Stimulated activated CD8-positive, alpha-beta memory T cell treated with anti-CD3 and anti-CD28 coated beads, Interleukin-15, amount 100 ng/mL, for 1 hour (primary cell): Measurements from ENCODE around the gene ERMAP.

ENCODE experiments used
- DNase-seq: peaks from one replicate; pipeline ENCODE4 v3.0.0-alpha.2; 2020; ENCODE audit warnings: low read depth

Gene ERMAP, protein sequence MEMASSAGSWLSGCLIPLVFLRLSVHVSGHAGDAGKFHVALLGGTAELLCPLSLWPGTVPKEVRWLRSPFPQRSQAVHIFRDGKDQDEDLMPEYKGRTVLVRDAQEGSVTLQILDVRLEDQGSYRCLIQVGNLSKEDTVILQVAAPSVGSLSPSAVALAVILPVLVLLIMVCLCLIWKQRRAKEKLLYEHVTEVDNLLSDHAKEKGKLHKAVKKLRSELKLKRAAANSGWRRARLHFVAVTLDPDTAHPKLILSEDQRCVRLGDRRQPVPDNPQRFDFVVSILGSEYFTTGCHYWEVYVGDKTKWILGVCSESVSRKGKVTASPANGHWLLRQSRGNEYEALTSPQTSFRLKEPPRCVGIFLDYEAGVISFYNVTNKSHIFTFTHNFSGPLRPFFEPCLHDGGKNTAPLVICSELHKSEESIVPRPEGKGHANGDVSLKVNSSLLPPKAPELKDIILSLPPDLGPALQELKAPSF

DNA sequence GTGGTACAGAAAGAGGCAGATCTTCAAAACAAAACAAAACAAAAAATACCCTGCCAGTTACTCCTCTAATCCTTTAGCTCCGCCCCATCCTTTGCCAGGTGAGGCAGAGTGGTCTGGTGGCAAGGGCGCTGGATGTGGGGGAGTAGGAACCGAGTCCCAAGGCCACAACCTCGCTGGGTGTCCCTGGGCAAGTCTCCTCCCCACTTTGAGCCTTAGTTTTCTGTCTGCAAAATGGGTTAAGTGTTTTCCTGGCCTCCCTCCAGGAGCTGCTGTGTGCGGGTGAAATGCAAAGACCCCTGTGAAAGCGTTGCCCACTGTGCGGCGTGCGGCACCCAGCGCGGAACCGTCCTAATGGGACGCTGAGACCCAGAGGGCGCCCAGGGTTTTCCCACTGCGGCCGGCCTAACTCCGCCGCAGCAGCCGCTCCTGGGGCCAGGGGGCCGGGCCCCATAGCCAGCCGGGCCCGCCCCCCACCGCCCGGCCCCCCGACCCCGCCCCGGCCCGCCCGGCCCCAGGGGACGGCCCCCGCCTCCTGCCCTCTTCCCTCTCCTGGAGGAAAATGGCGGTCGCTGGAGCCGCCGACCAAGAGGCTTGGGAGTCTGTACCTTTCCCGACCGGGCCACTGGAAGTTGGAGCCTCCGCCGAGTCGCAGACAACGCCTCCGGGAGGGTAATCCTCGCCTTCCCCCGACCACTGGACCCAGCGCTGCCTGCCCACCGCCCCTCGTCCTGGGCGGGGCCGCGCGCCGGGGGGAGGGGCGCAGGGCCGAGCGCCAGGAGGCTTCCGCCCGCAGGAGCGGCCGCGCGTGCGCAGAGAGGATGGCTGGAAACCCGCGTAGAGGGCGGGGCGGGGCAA, at the start of gene ERMAP, which contains the start of gene SVBP:
Gene ERMAP, plus strand, starts transcription at position 538 of the 855 bp plus-strand sequence. CDS start 13,327 bp downstream, outside the sequence.
Gene SVBP, minus strand, starts transcription at position 813 of the 855 bp plus-strand sequence. CDS start 853 bp downstream, outside the sequence.
- DNase-seq: peak; percentile 87

DNA sequence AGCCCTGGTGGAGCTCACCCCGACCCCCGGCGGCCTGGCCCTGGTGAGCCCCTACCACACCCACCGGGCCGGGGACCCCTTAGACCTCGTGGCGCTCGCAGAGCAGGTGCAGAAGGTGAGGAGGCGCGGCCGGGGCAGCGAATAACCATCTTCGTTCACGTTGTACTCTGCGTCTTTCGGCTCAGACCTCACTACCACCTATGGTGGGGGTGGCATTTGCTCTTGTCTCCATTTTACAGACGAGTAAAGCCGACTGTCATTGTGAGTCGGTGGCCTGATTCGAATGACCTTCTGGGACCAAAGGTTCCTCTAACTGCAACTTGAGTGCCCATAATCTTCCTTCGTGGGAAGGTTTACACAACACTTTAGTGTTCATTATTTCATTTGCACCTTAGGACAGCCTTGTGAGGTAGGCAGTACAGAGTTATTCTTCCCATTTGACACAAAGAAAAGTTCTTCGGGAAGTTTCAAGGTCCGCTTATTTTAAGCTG, 49.4 kb upstream of the ERMAP start:
- DNase-seq: no peak

DNA sequence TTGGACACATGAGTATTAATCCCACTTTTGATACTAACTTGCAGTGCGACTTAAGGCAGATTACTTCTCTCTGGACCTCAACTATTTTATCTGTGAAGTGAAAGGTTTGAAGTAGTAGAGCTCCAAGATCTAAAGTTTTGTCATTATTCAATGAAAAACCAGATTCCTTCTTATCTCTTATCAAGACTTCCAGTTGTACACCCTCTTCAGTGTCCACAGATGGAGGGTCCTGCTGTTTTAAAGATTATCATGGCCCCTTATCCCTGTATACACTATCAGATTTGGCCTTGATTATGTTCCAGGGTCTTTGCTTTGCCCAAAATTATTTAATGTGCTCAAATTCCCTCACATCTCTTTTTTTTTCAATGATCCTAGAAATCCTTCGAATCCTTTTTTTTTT, 48.8 kb upstream of the ERMAP start:
- DNase-seq: no peak

DNA sequence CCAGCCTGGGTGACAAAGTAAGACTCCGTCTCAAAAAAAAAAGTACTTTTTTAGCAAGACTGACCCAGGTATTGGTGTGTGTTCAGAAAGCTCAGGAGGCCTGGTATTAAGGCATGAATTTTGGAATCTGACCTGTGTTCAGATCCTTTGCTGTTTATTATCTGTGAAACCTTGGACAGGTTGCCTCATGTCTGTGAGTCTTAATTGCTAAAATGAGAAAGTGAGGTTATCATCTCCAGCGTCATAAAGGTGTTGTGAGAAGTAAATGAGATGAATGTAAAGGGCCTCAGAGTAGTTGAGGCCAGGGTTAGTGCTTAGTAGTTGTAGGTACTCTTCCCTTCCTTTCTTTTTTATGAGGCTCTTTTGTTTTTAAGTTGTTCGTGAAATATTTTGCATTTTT, 47.1 kb upstream of the ERMAP start:
- no peak for DNase-seq

DNA sequence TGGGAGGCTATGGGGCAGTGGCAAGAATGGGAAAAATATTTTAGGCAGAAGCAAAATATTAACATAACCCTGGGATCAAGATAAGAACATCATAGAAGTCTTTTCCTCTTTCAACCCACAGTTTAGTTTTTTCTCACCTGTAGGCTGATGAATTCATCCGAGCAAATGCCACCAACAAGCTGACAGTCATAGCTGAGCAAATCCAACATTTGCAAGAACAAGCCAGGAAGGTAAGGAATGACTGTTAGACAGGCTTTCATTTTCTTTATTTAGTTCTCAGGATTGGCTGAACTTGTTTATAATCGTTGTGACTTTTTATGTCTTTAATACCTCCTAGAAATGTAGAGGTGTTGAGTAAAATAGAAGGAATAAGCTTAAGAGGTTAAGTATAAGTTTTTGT, 43.5 kb upstream of the ERMAP start:
- DNase-seq: no peak

DNA sequence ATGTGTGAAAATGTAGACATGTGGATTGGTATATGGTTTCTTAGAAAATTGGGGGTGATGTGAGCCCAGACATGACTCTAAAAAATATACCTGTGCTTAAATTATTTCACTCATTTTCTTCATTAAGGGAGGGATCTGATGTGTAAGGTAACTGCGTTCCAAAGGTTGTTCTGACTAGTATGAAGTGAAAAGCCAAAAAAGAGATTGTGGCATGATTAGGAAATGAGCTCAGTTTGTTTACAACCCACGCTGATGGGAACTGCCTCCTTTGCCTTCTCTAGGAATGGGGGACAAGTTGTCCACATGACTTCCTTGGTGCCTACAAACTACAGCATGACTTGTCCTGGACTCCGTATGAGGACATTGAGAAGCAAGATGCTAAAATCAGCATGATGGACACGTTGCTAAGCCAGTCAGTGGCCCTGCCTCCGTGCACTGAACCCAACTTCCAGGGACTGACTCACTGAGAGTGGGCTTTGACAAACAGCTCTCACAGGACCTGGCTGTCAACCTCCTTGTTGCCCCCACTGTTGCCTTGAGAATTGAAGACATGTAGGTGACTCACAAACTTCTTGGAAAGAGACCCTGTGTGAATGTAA, 41.9 kb upstream of the ERMAP start:
- DNase-seq: no peak

DNA sequence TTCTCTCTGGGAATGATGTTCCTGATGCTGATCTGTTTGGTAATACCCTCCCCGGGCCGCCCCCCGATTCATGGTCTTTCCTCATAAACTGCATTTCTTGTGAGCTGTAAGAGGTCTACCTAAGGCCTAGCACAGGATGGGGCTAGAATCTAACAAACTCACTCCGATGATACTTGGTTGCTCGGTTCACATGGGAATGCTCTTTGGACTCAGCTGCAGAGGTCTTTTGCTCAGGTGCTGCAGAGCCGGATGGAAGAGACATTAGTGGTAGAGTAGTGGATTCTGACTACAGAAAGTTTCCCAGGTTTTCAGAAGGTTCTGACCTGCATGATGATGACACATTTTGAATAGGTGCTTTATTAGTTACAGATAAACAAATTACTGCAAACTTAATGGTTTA, 40.4 kb upstream of the ERMAP start:
- DNase-seq: no peak

DNA sequence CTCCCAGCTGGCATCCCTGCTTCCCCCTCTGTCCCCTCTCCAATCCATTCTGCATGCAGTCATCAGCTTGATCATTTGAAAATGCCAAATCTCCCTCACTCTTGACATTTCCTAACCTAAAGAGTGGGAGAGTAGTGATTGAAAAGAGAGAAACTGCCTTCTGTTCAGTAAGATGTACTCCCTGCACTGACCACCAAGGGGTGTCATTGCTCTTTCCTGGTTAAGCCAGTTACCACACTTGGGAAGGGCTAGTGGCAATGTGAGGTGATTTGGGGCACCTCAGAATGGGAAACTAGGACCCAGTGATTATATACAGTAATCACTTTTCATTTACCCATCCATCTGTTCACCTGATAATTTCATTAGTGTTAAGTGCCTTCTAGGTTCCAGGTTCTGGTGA, 39.1 kb upstream of the ERMAP start:
- no peak for DNase-seq

DNA sequence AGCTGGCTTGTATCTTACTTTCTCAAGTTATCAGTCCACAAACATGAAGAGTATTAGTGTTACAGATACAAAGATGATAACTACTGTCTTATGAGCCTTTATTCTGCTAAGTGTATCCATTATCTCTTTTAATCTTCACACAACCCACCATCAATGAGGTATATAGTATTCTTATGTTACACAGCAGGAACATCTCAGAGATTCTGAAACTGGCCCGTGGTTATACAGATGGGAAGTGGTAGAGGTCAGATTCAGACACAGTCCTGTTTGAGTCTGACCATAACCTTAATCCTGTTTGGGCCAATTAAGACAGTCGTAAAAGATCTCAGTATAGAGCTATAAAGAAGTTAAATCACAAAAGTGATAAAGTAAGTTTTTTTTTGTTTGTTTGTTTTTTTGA, 37.2 kb upstream of the ERMAP start:
- no peak for DNase-seq

DNA sequence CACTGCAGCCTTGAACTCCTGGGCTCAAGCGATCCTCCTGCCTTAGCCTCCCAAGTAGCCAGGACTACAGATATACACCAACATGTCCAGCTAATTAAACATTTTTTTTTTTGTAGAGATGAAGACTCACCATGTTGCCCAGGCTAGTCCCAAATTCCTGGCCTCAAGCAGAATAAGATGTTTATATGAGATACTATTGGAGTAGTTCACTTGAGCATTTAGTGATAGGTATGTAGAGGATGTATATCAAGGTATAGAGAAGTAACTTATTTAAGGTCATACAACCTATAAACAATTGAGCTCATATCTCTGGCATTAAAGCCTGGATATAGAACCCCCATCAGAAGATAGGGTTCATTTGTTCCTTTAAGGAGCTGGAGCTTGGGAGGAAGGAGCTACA, 36.7 kb upstream of the ERMAP start:
- DNase-seq: no peak

DNA sequence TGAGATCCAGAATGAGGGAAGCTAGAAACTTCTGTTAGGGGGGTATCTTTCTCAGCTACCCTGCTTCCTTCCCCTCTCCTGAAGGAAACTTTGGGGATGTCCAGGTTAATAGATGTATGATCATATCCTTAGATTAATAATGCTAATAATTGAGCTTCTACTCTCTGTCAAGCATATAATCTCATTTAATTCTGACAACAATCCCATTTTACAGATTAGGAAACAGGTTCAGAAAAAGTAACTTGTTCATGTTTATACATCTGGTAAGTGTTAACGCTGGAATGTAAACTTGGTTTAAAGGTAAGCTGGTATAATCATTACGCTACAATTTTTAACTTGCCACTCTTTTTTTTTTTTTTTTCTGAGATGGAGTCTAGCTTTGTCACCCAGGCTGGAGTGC, 33.8 kb upstream of the ERMAP start:
- DNase-seq: no peak

DNA sequence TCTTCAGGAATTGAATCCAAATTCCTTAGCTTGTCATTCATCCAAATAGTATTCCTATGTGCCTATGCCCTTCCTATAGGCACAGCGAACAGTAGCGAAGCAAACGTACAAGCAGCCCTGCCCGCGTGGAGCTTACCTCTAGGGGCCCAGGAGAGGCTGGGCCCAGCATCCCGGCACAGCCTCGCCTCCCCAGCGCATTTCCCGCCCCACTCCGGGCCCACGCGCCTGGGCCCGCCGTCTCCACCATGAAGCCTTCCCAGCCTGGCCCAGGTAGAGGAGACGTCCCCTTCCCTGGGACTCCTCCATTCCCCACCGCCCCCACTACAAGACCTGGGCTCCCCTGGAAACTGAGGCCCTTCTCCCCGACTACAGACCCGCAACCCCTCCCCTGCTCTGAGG, 32.4 kb upstream of the ERMAP start:
- DNase-seq: no peak

DNA sequence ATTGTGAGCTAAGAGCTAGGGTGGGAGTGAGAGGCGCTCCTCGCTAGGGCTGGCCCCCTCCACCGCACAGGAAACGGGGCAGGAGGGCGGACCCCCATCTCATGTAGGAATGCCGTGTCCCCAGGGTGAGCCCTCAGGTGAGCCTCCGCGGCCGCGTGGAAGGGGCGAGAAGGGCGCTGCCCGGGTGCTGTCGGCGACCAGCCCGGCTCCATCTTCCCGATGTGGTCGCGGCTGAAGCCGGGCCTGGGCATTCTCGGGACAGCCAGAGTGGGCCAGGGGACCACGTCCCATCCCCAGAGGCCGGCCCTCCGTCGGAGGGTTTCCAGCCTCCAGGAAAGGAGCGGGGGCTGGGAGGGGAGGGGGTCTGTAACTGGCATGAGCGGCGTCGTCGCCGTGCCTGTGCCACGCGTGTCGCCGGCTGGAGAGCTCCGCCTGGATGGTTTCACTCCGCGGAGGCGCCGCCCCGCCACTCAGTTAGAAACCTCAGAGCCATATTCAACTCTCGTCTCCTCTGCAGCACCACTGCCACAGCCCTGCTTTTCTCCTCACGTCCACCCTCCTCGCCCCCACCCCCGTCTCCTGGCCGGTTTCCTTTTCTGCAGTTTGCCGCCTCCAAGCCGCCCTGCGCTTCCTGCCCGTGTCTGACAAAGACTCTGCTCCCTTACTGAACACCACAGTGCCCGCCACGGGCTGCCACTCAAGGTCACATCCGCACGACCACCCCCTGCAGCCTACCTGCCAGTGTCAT, 31.8 kb upstream of the ERMAP start, which contains the start of gene TMEM269:
Gene TMEM269, plus strand, starts transcription at position 46 of the 748 bp plus-strand sequence. CDS start 4,903 bp downstream, outside the sequence.
- DNase-seq: no peak

DNA sequence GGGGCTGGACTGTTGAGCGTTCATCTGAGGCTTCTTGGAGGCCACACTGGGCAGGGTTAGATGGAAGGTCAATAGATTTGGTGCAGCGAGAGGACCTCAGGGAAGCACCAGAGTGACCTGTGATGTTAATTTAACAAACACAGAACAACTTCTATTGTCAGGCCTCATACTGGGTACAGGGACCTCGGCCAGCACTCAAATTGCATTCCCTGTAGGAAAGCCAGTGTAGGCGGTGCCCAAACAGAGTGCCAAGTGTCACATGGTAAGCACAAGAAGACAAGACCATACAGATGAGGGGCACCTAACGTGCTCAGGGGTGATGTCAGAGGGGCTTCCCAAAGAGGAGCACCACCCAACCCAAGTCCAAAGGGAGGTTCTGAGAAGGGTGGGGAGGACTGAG, 30.8 kb upstream of the ERMAP start:
- no peak for DNase-seq

DNA sequence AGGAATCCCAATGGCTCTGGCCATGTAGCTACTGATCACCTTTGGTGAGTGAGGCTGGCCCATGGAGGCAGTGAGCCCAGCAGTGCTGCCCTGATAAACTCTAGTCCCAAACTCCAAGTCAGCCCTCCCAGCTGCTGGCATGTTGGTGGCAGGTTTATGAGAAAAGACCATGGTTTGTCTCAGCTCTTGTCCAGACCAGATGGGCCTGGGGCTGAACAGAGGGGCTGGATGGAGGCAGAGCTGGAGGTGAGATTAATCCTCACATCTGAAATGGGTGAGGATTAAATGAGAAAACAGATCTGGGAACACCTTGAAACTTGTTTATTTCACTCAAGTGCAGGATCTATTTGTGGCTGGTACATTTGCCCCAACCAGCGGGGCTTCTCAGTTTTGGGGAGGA, 28.9 kb upstream of the ERMAP start:
- DNase-seq: no peak

DNA sequence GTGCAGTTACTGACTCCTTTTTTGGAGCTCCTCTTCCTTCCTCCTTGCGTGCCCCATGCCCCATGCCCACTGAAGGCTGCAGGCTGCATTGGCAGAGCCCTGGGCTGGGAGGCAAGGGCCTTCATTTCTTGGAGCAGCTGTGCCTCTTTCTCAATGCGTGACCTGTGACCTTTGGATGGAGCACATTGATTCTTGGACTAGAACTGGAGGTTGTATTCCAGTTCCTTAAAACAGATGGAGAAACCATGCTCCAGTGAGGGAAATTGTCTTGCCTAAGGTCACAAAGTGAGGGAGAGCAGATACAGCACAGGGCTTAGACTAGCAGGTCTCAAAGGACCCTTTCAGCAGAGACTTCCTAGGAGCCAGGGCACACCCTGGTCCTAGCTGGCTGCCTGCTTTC, 23.1 kb upstream of the ERMAP start:
- no peak for DNase-seq

DNA sequence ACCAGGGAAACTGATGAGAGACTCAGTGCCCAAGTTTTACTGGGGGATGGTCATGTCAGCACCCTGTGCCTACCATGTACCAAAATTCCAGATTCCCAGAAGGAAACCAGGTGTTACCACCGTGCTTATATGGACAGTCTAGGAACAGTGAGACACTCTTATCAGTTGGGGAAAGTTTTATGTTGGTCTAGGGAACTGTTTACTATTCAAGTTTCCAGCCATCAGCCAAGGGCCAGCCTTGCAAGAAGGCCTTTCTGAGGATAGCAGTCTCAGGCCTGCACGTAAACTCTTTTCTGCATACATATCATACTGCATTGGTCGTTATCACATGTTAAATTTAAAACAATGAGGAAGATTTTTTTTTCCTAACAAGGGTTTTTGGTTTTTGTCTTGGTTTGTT, 19.5 kb upstream of the ERMAP start:
- no peak for DNase-seq

DNA sequence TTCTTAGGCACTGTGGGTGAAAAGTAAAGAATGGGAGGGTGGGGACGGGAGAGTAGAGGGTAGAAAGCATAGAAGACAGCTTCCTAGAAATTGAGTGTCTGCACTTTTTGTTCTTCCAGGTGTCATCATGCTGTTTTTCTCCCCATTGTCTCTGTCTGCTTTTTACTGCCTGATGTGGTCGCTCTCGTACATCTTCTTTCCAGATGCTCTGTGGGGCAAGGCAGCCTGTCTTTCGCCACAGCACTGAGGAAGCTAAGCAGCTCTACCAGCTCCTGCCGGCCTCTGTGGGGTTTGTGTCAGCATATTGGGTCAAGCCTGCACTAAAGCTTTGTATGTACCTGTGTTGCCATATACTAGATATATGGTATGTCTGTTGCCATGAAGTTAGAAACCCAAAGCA, 18.9 kb upstream of the ERMAP start:
- DNase-seq: no peak

DNA sequence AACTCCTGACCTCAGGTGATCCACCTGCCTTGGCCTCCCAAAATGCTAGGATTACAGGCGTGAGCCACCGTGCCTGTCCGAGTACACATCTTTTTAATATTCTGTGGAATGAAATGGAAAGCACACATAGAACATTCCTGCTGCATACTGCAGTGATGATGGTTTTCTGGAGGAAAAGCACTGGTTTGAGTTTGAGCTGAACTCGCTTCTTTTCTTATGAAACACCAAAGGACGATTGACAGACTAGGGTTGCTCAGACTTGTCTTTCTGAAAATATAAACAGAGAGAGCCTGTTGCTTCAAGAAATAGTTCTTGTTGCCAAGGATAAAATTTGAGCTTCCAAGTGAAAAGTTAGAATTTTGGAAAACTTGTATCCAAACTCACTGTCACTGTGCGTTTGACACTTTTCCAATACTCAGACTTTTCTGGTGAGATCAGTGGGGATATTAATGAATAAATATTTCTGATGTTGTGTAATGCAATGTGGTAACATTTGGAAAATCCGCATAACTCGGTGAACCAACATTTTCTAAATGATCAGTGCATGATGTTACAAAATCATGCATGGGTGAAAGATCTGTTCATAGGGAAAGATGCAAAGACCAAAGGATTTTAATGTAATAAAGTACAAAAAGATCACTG, 15.0 kb upstream of the ERMAP start:
- no peak for DNase-seq

DNA sequence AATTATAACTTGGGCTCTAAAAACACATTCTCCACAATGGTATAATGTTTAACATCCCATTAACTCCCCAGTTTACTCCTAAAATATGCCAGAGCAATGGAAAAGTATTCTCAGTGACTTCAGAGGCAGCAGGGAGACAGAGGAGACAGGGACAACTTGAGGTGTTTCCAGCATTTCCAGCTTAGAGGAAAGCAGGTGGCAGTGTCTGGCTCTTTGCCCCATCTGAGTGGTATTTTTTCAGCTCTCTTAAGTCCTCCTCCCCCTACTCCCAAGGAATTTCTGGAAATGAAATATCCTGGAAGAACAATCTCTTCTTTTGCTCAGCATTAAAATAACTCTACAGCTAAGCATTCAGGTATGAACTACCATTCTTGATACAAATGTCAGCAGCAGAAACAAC, 10.8 kb upstream of the ERMAP start:
- DNase-seq: no peak

DNA sequence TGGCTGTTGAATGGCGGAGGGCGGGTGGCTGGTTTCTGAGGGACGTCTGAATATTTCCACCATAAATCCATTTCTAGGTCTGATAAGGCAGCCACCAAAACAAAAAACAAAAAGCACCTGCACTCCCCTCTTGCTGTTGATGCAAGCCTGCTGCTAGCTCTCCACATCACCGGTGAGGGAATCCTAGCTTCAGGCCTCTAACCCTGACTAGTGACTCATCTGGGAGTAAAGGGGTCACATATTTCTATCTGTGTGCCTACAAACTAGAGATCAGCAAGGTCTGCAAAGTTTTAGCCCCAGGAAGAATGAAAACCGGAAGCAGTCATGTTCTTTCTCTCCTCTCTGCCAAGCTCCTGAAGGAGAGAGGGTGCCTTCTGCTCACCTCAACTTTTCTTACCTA, 10.3 kb upstream of the ERMAP start:
- DNase-seq: no peak
